OCI-LY1 (cell line): ENCODE measurements around the gene CACNG4.

Experiments
- H2AFZ ChIP-seq: fragments of 200-600 bp; sonication (generic), shearing (Covaris generic); 2 replicates; pipeline ENCODE4 v1.6.0; 2014; ENCODE audit warnings: antibody characterized with exemption, mild to moderate bottlenecking, low read length
- H3F3A ChIP-seq: fragments of 200-600 bp; sonication (generic), shearing (Covaris generic); 2 replicates; pipeline ENCODE4 v1.6.0; 2014; ENCODE audit warnings: mild to moderate bottlenecking, antibody characterized with exemption, low read length, moderate library complexity; ENCODE audit not compliant: insufficient read depth
- H3K27ac ChIP-seq: fragments of 200-600 bp; sonication (generic); 2 replicates; pipeline ENCODE4 v1.5.1; 2014; ENCODE audit warnings: low read length, mixed run types, mild to moderate bottlenecking, low read depth; ENCODE audit not compliant: poor library complexity, severe bottlenecking
- H3K27me3 ChIP-seq: fragments of 200-600 bp; sonication (generic); 2 replicates; pipeline ENCODE4 v1.6.0; 2014; ENCODE audit warnings: antibody characterized with exemption, mild to moderate bottlenecking, low read length, moderate library complexity; ENCODE audit not compliant: insufficient read depth
- H3K36me3 ChIP-seq: fragments of 200-600 bp; sonication (generic); 2 replicates; pipeline ENCODE4 v1.6.1; 2014; ENCODE audit warnings: mild to moderate bottlenecking, antibody characterized with exemption, low read length, moderate library complexity, mixed read lengths; ENCODE audit not compliant: insufficient read depth
- H3K4me1 ChIP-seq: fragments of 200-600 bp; sonication (generic); 2 replicates; pipeline ENCODE4 v1.5.1; 2014; ENCODE audit warnings: mild to moderate bottlenecking, low read length, moderate library complexity; ENCODE audit not compliant: insufficient read depth, severe bottlenecking
- H3K4me2 ChIP-seq: fragments of 200-600 bp; sonication (generic), shearing (Covaris generic); 2 replicates; pipeline ENCODE4 v1.6.1; 2014; ENCODE audit warnings: low read length
- H3K4me3 ChIP-seq: fragments of 200-600 bp; sonication (generic); 2 replicates; pipeline ENCODE4 v1.5.1; 2014; ENCODE audit warnings: low read length, low read depth, mild to moderate bottlenecking, mixed read lengths; ENCODE audit not compliant: poor library complexity, severe bottlenecking
- H3K79me2 ChIP-seq: fragments of 200-600 bp; shearing (Covaris generic); 2 replicates; pipeline ENCODE4 v1.6.1; 2016; ENCODE audit warnings: mixed run types, low read length, mixed read lengths; ENCODE audit not compliant: insufficient read depth
- H3K9ac ChIP-seq: fragments of 200-600 bp; sonication (generic), shearing (Covaris generic); 2 replicates; pipeline ENCODE4 v1.6.1; 2014; ENCODE audit warnings: mild to moderate bottlenecking, low read length, mixed read lengths
- H3K9me2 ChIP-seq: fragments of 200-600 bp; sonication (generic), shearing (Covaris generic); 2 replicates; pipeline ENCODE4 v1.6.1; 2014; ENCODE audit warnings: low read depth, mild to moderate bottlenecking, low read length, mixed read lengths
- H3K9me3 ChIP-seq: fragments of 200-600 bp; shearing (Covaris generic); 2 replicates; pipeline ENCODE4 v1.6.1; 2014; ENCODE audit warnings: low read length, mixed read lengths
- H4K20me1 ChIP-seq: fragments of 200-600 bp; sonication (generic), shearing (Covaris generic); 2 replicates; pipeline ENCODE4 v1.6.0; 2016; ENCODE audit warnings: mild to moderate bottlenecking, low read length; ENCODE audit not compliant: insufficient read depth
- CTCF ChIP-seq: fragments of 200-600 bp; sonication (generic), shearing (Covaris generic); IDR thresholded peaks from 2 replicates; pipeline ENCODE4 v1.5.1; 2017; ENCODE audit warnings: mild to moderate bottlenecking, antibody characterized with exemption, low read length, moderate library complexity, mixed read lengths
- EZH2 ChIP-seq: fragments of 200-600 bp; sonication (generic), shearing (Covaris generic); IDR thresholded peaks from 2 replicates; pipeline ENCODE4 v1.8.0; 2017; ENCODE audit warnings: borderline replicate concordance, mixed run types, mild to moderate bottlenecking, antibody characterized with exemption, low read length, moderate library complexity, mixed read lengths

The CACNG4 gene

GRCh38 chr17:66985338-66986237 lies 21.1 kb downstream of the CACNG4 start:
- Histone ChIP-seq H3K4me3 (no peak overlapping the region), H3K9me2 (no peaks in the 10 kb centered on the region), H3K36me3 (no peaks in the 10 kb centered on the region), H4K20me1 (no peaks in the 10 kb centered on the region), H2AFZ (no peak overlapping the region), H3K27me3 (peaks cover 16% of the 10 kb centered on the region), H3K4me2 (no peak overlapping the region), H3K79me2 (no peaks in the 10 kb centered on the region), H3K27ac (no peak overlapping the region), H3K9ac (no peak overlapping the region), H3F3A (no peaks in the 10 kb centered on the region), H3K4me1 (no peaks in the 10 kb centered on the region), H3K9me3 (no peaks in the 10 kb centered on the region)
- TF ChIP-seq EZH2 = no peak
- no peak for TF ChIP-seq CTCF

- peaks cover 16% of the 10 kb centered on the region for H3K27me3 ChIP-seq
- H3K9me2 ChIP-seq = no peaks in the 10 kb centered on the region
- H3K4me1 ChIP-seq = no peaks in the 10 kb centered on the region
Observed at GRCh38 chr17:66986659-66987058, 22.2 kb downstream of the CACNG4 start.

GRCh38 chr17:66987059-66987616 lies 22.6 kb downstream of the CACNG4 start:
- peaks cover 16% of the 10 kb centered on the region for H3K27me3 ChIP-seq
- no peak overlapping the region for H3K4me3 ChIP-seq
- no peaks in the 10 kb centered on the region for H4K20me1 ChIP-seq
- no peaks in the 10 kb centered on the region for H3K79me2 ChIP-seq
- no peak overlapping the region for H2AFZ ChIP-seq
- no peak overlapping the region for H3K27ac ChIP-seq
- no peaks in the 10 kb centered on the region for H3K9me3 ChIP-seq
- H3K4me2 ChIP-seq = no peak overlapping the region
- H3K36me3 ChIP-seq = no peaks in the 10 kb centered on the region
- TF ChIP-seq EZH2 (no peak), CTCF (no peak)
- H3K9ac ChIP-seq = no peak overlapping the region
- no peaks in the 10 kb centered on the region for H3K4me1 ChIP-seq
- H3F3A ChIP-seq = no peaks in the 10 kb centered on the region
- H3K9me2 ChIP-seq = no peaks in the 10 kb centered on the region

More at GRCh38 chr17:66986659-66987058, 22.2 kb downstream of the CACNG4 start:
- H3K9me3 ChIP-seq = no peaks in the 10 kb centered on the region
- TF ChIP-seq CTCF = no peak
- no peak overlapping the region for H2AFZ ChIP-seq
- H3K36me3 ChIP-seq = no peaks in the 10 kb centered on the region
- H3K27ac ChIP-seq = no peak overlapping the region
- no peaks in the 10 kb centered on the region for H4K20me1 ChIP-seq
- no peak overlapping the region for H3K4me3 ChIP-seq
- H3K9ac ChIP-seq = no peak overlapping the region
- no peaks in the 10 kb centered on the region for H3K79me2 ChIP-seq
- no peak overlapping the region for H3K4me2 ChIP-seq
- no peaks in the 10 kb centered on the region for H3F3A ChIP-seq
